Measurements from ENCODE around the gene SPEM1. TPM values are rescaled to one million over a fixed set of nuclear protein-coding genes. Genes with fewer than 3 reads are reported as not detected.

SPEM1 gene
- total and polyA plus RNA-seq, 2 of the 13 experiments (the other 11 are each of a cell fraction or from before 2014, with no cell fraction given), result not detected

- TF ChIP-seq, protein P1, sequence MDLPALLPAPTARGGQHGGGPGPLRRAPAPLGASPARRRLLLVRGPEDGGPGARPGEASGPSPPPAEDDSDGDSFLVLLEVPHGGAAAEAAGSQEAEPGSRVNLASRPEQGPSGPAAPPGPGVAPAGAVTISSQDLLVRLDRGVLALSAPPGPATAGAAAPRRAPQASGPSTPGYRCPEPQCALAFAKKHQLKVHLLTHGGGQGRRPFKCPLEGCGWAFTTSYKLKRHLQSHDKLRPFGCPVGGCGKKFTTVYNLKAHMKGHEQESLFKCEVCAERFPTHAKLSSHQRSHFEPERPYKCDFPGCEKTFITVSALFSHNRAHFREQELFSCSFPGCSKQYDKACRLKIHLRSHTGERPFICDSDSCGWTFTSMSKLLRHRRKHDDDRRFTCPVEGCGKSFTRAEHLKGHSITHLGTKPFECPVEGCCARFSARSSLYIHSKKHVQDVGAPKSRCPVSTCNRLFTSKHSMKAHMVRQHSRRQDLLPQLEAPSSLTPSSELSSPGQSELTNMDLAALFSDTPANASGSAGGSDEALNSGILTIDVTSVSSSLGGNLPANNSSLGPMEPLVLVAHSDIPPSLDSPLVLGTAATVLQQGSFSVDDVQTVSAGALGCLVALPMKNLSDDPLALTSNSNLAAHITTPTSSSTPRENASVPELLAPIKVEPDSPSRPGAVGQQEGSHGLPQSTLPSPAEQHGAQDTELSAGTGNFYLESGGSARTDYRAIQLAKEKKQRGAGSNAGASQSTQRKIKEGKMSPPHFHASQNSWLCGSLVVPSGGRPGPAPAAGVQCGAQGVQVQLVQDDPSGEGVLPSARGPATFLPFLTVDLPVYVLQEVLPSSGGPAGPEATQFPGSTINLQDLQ (CRISPR knock-in tag; IDR thresholded peaks at IDR 0.05), result no peak
- no peak for TF ChIP-seq THAP11 (CRISPR knock-in tag; IDR thresholded peaks at IDR 0.05)
- TF ChIP-seq, protein P2, sequence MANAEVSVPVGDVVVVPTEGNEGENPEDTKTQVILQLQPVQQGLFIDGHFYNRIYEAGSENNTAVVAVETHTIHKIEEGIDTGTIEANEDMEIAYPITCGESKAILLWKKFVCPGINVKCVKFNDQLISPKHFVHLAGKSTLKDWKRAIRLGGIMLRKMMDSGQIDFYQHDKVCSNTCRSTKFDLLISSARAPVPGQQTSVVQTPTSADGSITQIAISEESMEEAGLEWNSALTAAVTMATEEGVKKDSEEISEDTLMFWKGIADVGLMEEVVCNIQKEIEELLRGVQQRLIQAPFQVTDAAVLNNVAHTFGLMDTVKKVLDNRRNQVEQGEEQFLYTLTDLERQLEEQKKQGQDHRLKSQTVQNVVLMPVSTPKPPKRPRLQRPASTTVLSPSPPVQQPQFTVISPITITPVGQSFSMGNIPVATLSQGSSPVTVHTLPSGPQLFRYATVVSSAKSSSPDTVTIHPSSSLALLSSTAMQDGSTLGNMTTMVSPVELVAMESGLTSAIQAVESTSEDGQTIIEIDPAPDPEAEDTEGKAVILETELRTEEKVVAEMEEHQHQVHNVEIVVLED (CRISPR knock-in tag; IDR thresholded peaks at IDR 0.05; ENCODE audit: borderline replicate concordance), result no peak
- TF ChIP-seq EHMT2 (IDR thresholded peaks at IDR 0.05; ENCODE audit: borderline replicate concordance, low read depth, low read length), result no peak
- TF ChIP-seq ZNF234 (CRISPR knock-in tag; conservative IDR thresholded peaks at IDR 0.05), result 0 out of 2 replicates have a peak, but pooled peaks have one; percentile 25
- no peak for TF ChIP-seq ZNF207 (IDR thresholded peaks at IDR 0.05; ENCODE audit: borderline replicate concordance)
- TF ChIP-seq NBN (conservative IDR thresholded peaks at IDR 0.05), result no peak
- TF ChIP-seq NFE2 (CRISPR knock-in tag; IDR thresholded peaks at IDR 0.05), result no peak
- TF ChIP-seq ZNF296 (CRISPR knock-in tag; conservative IDR thresholded peaks at IDR 0.05), result peak; percentile 66; the same call in 1 of the 2 replicates
- peak; percentile 41; the same call in 1 of the 2 replicates for TF ChIP-seq ZNF430 (CRISPR knock-in tag; IDR thresholded peaks at IDR 0.05)
- TF ChIP-seq, protein P3, sequence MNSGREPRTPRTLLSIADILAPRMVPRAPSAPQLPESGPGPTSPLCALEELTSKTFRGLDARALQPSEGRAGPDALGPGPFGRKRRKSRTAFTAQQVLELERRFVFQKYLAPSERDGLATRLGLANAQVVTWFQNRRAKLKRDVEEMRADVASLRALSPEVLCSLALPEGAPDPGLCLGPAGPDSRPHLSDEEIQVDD (CRISPR knock-in tag; IDR thresholded peaks at IDR 0.05; ENCODE audit: borderline replicate concordance), result no peak
- no peak for TF ChIP-seq ZNF484 (CRISPR knock-in tag; IDR thresholded peaks at IDR 0.05; ENCODE audit: borderline replicate concordance, low read depth)
- TF ChIP-seq HMGA1 (CRISPR knock-in tag; conservative IDR thresholded peaks at IDR 0.05), result no peak
- no peak for TF ChIP-seq ZHX2 (IDR thresholded peaks at IDR 0.05; ENCODE audit: low read depth)
- TF ChIP-seq ZHX2 (CRISPR knock-in tag; IDR thresholded peaks at IDR 0.05; ENCODE audit: borderline replicate concordance), result no peak
- no peak for TF ChIP-seq ZNF501 (CRISPR knock-in tag; IDR thresholded peaks at IDR 0.05)
- no peak for TF ChIP-seq ZNF800 (CRISPR knock-in tag; IDR thresholded peaks at IDR 0.05)
These were observed 25.5 kb downstream of the SPEM1 start (continued) for GRCh38 chr17:7445619-7445968.
